Measurements from ENCODE around the gene TAF4B.
A peak's percentile ranks its signal among the peaks of the same experiment; 100 is the strongest.

The TAF4B gene

GRCh38 chr18:26386002-26386401 is 159.8 kb downstream of the TAF4B start:
- no peak overlapping the region for H2AFZ ChIP-seq (ENCODE audit: low read depth, low read length)
- no peak for TF ChIP-seq EZH2phosphoT487 (IDR thresholded peaks at IDR 0.05; ENCODE audit: low read depth)
- TF ChIP-seq, protein P1, sequence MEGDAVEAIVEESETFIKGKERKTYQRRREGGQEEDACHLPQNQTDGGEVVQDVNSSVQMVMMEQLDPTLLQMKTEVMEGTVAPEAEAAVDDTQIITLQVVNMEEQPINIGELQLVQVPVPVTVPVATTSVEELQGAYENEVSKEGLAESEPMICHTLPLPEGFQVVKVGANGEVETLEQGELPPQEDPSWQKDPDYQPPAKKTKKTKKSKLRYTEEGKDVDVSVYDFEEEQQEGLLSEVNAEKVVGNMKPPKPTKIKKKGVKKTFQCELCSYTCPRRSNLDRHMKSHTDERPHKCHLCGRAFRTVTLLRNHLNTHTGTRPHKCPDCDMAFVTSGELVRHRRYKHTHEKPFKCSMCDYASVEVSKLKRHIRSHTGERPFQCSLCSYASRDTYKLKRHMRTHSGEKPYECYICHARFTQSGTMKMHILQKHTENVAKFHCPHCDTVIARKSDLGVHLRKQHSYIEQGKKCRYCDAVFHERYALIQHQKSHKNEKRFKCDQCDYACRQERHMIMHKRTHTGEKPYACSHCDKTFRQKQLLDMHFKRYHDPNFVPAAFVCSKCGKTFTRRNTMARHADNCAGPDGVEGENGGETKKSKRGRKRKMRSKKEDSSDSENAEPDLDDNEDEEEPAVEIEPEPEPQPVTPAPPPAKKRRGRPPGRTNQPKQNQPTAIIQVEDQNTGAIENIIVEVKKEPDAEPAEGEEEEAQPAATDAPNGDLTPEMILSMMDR (IDR thresholded peaks at IDR 0.05; ENCODE audit: low read depth, low read length): no peak
- H3K27me3 ChIP-seq (ENCODE audit: low read depth, low read length): no peaks in the 10 kb centered on the region
- H3K4me1 ChIP-seq (ENCODE audit: low read length): 0 out of 2 replicates have a peak, but pooled peaks cover 2% of the 10 kb centered on the region
- no peak overlapping the region for H3K4me3 ChIP-seq (ENCODE audit: low read length)
- no peaks in the 10 kb centered on the region; the same call in 1 of the 2 replicates for H4K20me1 ChIP-seq (ENCODE audit: insufficient read depth, low read length)
- peaks cover 6% of the 10 kb centered on the region for H3K36me3 ChIP-seq (replicated peaks; ENCODE audit: low read depth, low read length)
- H3K79me2 ChIP-seq (ENCODE audit: low read length): no peaks in the 10 kb centered on the region
- H3K27ac ChIP-seq (ENCODE audit: low read length): no peak overlapping the region
- H3K9me3 ChIP-seq (ENCODE audit: insufficient read depth, low read length): no peaks in the 10 kb centered on the region
- H3K9ac ChIP-seq (ENCODE audit: low read length): no peak overlapping the region
- no peak overlapping the region for H3K4me2 ChIP-seq (ENCODE audit: low read length)

DNA sequence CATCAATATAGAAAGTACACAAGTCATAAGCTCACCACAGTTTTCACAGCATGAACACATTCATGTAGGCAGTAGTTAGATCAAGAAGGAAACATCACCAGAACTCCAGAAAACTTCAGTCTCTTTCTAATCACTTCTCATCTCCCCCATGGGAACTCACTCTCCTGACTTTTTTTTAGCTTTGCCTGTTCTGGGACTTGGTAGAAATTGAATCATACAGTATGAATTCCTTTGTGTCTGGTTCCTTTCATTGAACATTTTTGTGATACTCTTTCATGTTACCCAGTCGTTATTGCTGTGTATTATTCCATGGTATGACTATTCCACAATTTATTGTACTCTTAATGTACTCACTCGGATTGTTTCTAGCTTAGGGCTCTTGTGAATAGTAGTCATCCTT is 160.2 kb downstream of the TAF4B start:
- Histone ChIP-seq H3K9ac (ENCODE audit: low read length) (no peak overlapping the region), H3K27me3 (ENCODE audit: low read depth, low read length) (no peaks in the 10 kb centered on the region), H3K4me1 (ENCODE audit: low read length) (0 out of 2 replicates have a peak, but pooled peaks cover 2% of the 10 kb centered on the region), H3K36me3 (replicated peaks; ENCODE audit: low read depth, low read length) (peaks cover 6% of the 10 kb centered on the region), H4K20me1 (ENCODE audit: insufficient read depth, low read length) (no peaks in the 10 kb centered on the region; the same call in 1 of the 2 replicates), H3K9me3 (ENCODE audit: insufficient read depth, low read length) (no peaks in the 10 kb centered on the region), H3K4me3 (ENCODE audit: low read length) (no peak overlapping the region), H3K27ac (ENCODE audit: low read length) (no peak overlapping the region), H3K4me2 (ENCODE audit: low read length) (no peak overlapping the region), H2AFZ (ENCODE audit: low read depth, low read length) (no peak overlapping the region), H3K79me2 (ENCODE audit: low read length) (no peaks in the 10 kb centered on the region)
- no peak for TF ChIP-seq EZH2phosphoT487 (IDR thresholded peaks at IDR 0.05; ENCODE audit: low read depth)

DNA sequence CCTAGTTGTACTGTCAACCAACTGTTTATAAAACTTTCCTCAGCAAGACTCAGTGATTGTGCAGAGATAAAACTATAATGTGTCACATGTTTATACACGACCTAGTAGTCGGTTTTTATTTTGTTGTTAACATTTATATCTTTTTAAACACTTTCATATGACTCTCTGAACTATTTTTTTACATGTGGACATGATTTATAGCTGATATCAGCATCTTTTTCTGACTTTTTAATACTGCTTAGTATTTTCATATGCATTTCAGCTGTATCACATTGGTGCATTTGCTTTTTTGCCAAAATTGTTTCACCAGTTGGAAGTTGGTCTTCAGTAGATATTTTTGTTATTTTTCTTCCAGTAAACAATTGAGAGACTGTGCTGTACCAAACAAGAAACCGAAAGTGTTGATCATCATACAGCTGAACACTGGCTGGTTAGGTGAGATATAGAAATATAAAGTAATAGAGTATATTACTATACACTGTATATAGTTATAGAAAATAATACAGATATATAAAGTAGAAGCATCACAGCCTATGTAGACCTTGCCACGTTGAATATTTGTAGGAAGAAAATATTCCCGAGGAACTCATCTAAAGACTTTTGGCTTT is 167.9 kb downstream of the TAF4B start:
- H3K27me3 ChIP-seq (ENCODE audit: low read depth, low read length): no peaks in the 10 kb centered on the region
- H3K4me1 ChIP-seq (ENCODE audit: low read length): peaks cover 21% of the 10 kb centered on the region
- no peaks in the 10 kb centered on the region for H3K79me2 ChIP-seq (ENCODE audit: low read length)
- H3K9ac ChIP-seq (ENCODE audit: low read length): no peak overlapping the region
- no peaks in the 10 kb centered on the region for H3K9me3 ChIP-seq (ENCODE audit: insufficient read depth, low read length)
- H2AFZ ChIP-seq (ENCODE audit: low read depth, low read length): no peak overlapping the region
- H3K4me2 ChIP-seq (ENCODE audit: low read length): no peak overlapping the region
- H3K27ac ChIP-seq (ENCODE audit: low read length): no peak overlapping the region
- TF ChIP-seq, protein P1 (IDR thresholded peaks at IDR 0.05; ENCODE audit: low read depth, low read length): no peak
- no peak for TF ChIP-seq EZH2phosphoT487 (IDR thresholded peaks at IDR 0.05; ENCODE audit: low read depth)
- no peak overlapping the region for H3K4me3 ChIP-seq (ENCODE audit: low read length)
- no peaks in the 10 kb centered on the region; the same call in 1 of the 2 replicates for H4K20me1 ChIP-seq (ENCODE audit: insufficient read depth, low read length)
- peaks cover 21% of the 10 kb centered on the region for H3K36me3 ChIP-seq (replicated peaks; ENCODE audit: low read depth, low read length)

- H2AFZ ChIP-seq (ENCODE audit: low read depth, low read length): no peak overlapping the region
- H3K4me1 ChIP-seq (ENCODE audit: low read length): peaks cover 21% of the 10 kb centered on the region
- no peaks in the 10 kb centered on the region for H4K20me1 ChIP-seq (ENCODE audit: insufficient read depth, low read length)
- no peaks in the 10 kb centered on the region for H3K79me2 ChIP-seq (ENCODE audit: low read length)
- peak overlapping the region; percentile 16; the same call in 1 of the 2 replicates for H3K4me3 ChIP-seq (ENCODE audit: low read length)
- no peaks in the 10 kb centered on the region for H3K9me3 ChIP-seq (ENCODE audit: insufficient read depth, low read length)
- H3K9ac ChIP-seq (ENCODE audit: low read length): no peak overlapping the region
- no peaks in the 10 kb centered on the region for H3K27me3 ChIP-seq (ENCODE audit: low read depth, low read length)
- peak overlapping the region; percentile 58 for H3K4me2 ChIP-seq (ENCODE audit: low read length)
- no peak for TF ChIP-seq EZH2phosphoT487 (IDR thresholded peaks at IDR 0.05; ENCODE audit: low read depth)
- TF ChIP-seq, protein P1 (IDR thresholded peaks at IDR 0.05; ENCODE audit: low read depth, low read length): no peak
- peaks cover 15% of the 10 kb centered on the region for H3K36me3 ChIP-seq (replicated peaks; ENCODE audit: low read depth, low read length)
- H3K27ac ChIP-seq (ENCODE audit: low read length): peak overlapping the region; percentile 62
These were observed 170.8 kb downstream of the TAF4B start for GRCh38 chr18:26397019-26397418.
